MM.1S (cell line): ENCODE measurements around the gene SEPHS2.

Experiments used
- DNase-seq: peaks from one replicate; pipeline ENCODE4 v3.0.0-alpha.2; 2015
- H2AFZ ChIP-seq: fragments of 300-600 bp; sonication (generic); 2 replicates; pipeline ENCODE4 v1.6.0; 2016; ENCODE audit warnings: antibody characterized with exemption, low read length
- H3F3A ChIP-seq: fragments of 300-600 bp; sonication (generic); 2 replicates; pipeline ENCODE4 v1.6.1; 2016; ENCODE audit warnings: mild to moderate bottlenecking, antibody characterized with exemption, low read length, moderate library complexity, mixed read lengths; ENCODE audit not compliant: insufficient read depth
- H3K27ac ChIP-seq: fragments of 300-600 bp; sonication (generic); 2 replicates; pipeline ENCODE4 v1.5.1; 2016; ENCODE audit warnings: mild to moderate bottlenecking, low read length
- H3K27me3 ChIP-seq: fragments of 300-600 bp; sonication (generic); replicated peaks from 2 replicates; pipeline ENCODE4 v1.6.0; 2016; ENCODE audit warnings: low read length; ENCODE audit not compliant: insufficient read depth
- H3K36me3 ChIP-seq: fragments of 300-600 bp; sonication (generic); replicated peaks from 2 replicates; pipeline ENCODE4 v1.6.1; 2016; ENCODE audit warnings: mild to moderate bottlenecking, low read length, mixed read lengths; ENCODE audit not compliant: insufficient read depth
- H3K4me1 ChIP-seq: fragments of 300-600 bp; sonication (generic); 2 replicates; pipeline ENCODE4 v1.6.1; 2016; ENCODE audit warnings: low read length, mixed read lengths
- H3K4me2 ChIP-seq: fragments of 300-600 bp; sonication (generic); 2 replicates; pipeline ENCODE4 v1.6.0; 2016; ENCODE audit warnings: low read depth, low read length
- H3K4me3 ChIP-seq: fragments of 300-600 bp; sonication (generic); 2 replicates; pipeline ENCODE4 v1.5.1; 2016; ENCODE audit warnings: low read length, mixed read lengths
- H3K79me2 ChIP-seq: fragments of 300-600 bp; sonication (generic); 2 replicates; pipeline ENCODE4 v1.6.1; 2016; ENCODE audit warnings: mixed run types, low read length, mixed read lengths
- H3K9ac ChIP-seq: fragments of 300-600 bp; sonication (generic); 2 replicates; pipeline ENCODE4 v1.6.1; 2016; ENCODE audit warnings: low read length, mixed read lengths
- H3K9me2 ChIP-seq: fragments of 300-600 bp; sonication (generic); replicated peaks from 2 replicates; pipeline ENCODE4 v1.6.1; 2016; ENCODE audit warnings: mild to moderate bottlenecking, low read length, mixed read lengths; ENCODE audit not compliant: insufficient read depth
- H3K9me3 ChIP-seq: fragments of 300-600 bp; sonication (generic); replicated peaks from 2 replicates; pipeline ENCODE4 v1.6.1; 2016; ENCODE audit warnings: mild to moderate bottlenecking, low read length, mixed read lengths; ENCODE audit not compliant: insufficient read depth
- H4K20me1 ChIP-seq: fragments of 300-600 bp; sonication (generic); 2 replicates; pipeline ENCODE4 v1.6.1; 2016; ENCODE audit warnings: mild to moderate bottlenecking, low read length, moderate library complexity, mixed read lengths; ENCODE audit not compliant: insufficient read depth
- CTCF ChIP-seq: fragments of 300-600 bp; sonication (generic); IDR thresholded peaks from 2 replicates; pipeline ENCODE4 v1.5.1; 2016; ENCODE audit warnings: antibody characterized with exemption, low read length, mixed read lengths
- EZH2 ChIP-seq: fragments of 300-600 bp; sonication (generic); optimal IDR thresholded peaks from 2 replicates; pipeline ENCODE3; 2017; ENCODE audit warnings: low read depth, mild to moderate bottlenecking, antibody characterized with exemption, low read length, mixed read lengths
- EZH2phosphoT487 ChIP-seq: fragments of 300-600 bp; sonication (generic); IDR thresholded peaks from 2 replicates; pipeline ENCODE4 v1.6.1; 2018; ENCODE audit warnings: antibody characterized with exemption, low read length

The SEPHS2 gene

GRCh38 chr16:30491744-30492308 lies 46.2 kb upstream of the SEPHS2 start:
- Histone ChIP-seq H3K9me2 (no peaks in the 10 kb centered on the region), H3K4me3 (no peak overlapping the region), H3K4me2 (no peak overlapping the region), H4K20me1 (no peaks in the 10 kb centered on the region), H3K9me3 (no peaks in the 10 kb centered on the region), H3K4me1 (no peaks in the 10 kb centered on the region), H3F3A (no peaks in the 10 kb centered on the region), H2AFZ (no peak overlapping the region), H3K27me3 (no peaks in the 10 kb centered on the region), H3K36me3 (peaks cover 5% of the 10 kb centered on the region; the same call in 1 of the 2 replicates), H3K9ac (no peak overlapping the region), H3K27ac (no peak overlapping the region), H3K79me2 (no peaks in the 10 kb centered on the region)
- TF ChIP-seq CTCF (no peak), EZH2phosphoT487 (no peak), EZH2 (no peak)
- no peak for DNase-seq

- H4K20me1 ChIP-seq, result no peaks in the 10 kb centered on the region
- H3K9ac ChIP-seq, result no peak overlapping the region
- H3K4me3 ChIP-seq, result no peak overlapping the region
- peaks cover 5% of the 10 kb centered on the region; the same call in 1 of the 2 replicates for H3K36me3 ChIP-seq
- no peaks in the 10 kb centered on the region for H3K79me2 ChIP-seq
- H3K4me1 ChIP-seq, result no peaks in the 10 kb centered on the region
- no peaks in the 10 kb centered on the region for H3K9me3 ChIP-seq
- no peaks in the 10 kb centered on the region for H3K27me3 ChIP-seq
- no peak for DNase-seq
- no peaks in the 10 kb centered on the region for H3K9me2 ChIP-seq
- H3F3A ChIP-seq, result no peaks in the 10 kb centered on the region
- H3K4me2 ChIP-seq, result no peak overlapping the region
- H3K27ac ChIP-seq, result no peak overlapping the region
- no peak for TF ChIP-seq EZH2
- TF ChIP-seq CTCF, result no peak
- no peak for TF ChIP-seq EZH2phosphoT487
- H2AFZ ChIP-seq, result no peak overlapping the region
Measured at GRCh38 chr16:30491229-30491628, 45.6 kb upstream of the SEPHS2 start.

GRCh38 chr16:30490210-30490609 lies 44.5 kb upstream of the SEPHS2 start:
- TF ChIP-seq EZH2phosphoT487, result no peak
- no peak for TF ChIP-seq CTCF
- no peak for TF ChIP-seq EZH2
- Histone ChIP-seq H3K27ac (no peak overlapping the region), H3K9me2 (no peaks in the 10 kb centered on the region), H2AFZ (no peak overlapping the region), H3K4me2 (no peak overlapping the region), H3F3A (no peaks in the 10 kb centered on the region), H3K9ac (no peak overlapping the region), H3K79me2 (no peaks in the 10 kb centered on the region), H3K4me3 (no peak overlapping the region), H4K20me1 (no peaks in the 10 kb centered on the region), H3K27me3 (no peaks in the 10 kb centered on the region), H3K36me3 (peaks cover 5% of the 10 kb centered on the region; the same call in 1 of the 2 replicates), H3K4me1 (no peaks in the 10 kb centered on the region), H3K9me3 (no peaks in the 10 kb centered on the region)
- no peak for DNase-seq
